ENCODE data around the gene DRAXIN.

DNA sequence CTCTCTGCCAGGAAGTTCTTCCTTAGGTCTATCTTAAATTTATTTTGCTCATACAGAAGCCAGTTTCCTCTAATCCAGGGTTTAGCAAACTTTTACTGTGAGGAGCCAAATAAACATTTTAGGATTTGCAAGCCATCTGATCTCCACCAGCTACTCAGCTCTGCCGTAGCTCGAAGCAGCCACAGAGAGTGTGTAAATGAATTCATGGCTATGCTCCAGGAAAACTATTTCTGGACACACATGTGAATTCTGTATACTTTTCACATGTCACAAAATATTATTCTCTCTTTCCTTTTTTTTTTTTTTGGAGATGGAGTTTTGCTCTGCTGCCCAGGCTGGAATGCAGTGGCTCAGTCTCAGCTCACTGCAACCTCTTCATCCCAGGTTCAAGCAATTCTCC lies 31.0 kb downstream of the DRAXIN start:
- no peak for TF ChIP-seq POLR2A (IDR thresholded peaks at IDR 0.05)
- TF ChIP-seq, protein P1, sequence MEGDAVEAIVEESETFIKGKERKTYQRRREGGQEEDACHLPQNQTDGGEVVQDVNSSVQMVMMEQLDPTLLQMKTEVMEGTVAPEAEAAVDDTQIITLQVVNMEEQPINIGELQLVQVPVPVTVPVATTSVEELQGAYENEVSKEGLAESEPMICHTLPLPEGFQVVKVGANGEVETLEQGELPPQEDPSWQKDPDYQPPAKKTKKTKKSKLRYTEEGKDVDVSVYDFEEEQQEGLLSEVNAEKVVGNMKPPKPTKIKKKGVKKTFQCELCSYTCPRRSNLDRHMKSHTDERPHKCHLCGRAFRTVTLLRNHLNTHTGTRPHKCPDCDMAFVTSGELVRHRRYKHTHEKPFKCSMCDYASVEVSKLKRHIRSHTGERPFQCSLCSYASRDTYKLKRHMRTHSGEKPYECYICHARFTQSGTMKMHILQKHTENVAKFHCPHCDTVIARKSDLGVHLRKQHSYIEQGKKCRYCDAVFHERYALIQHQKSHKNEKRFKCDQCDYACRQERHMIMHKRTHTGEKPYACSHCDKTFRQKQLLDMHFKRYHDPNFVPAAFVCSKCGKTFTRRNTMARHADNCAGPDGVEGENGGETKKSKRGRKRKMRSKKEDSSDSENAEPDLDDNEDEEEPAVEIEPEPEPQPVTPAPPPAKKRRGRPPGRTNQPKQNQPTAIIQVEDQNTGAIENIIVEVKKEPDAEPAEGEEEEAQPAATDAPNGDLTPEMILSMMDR (IDR thresholded peaks at IDR 0.05 in 4 of 5, conservative IDR thresholded peaks at IDR 0.05 in 1 of 5) = no peak
